SH-SY5Y (cell line): ENCODE results near the gene MITF.

ENCODE experiments used
- GATA2 ChIP-seq: IDR thresholded peaks from 2 replicates; pipeline ENCODE4 v1.6.1; 2011; ENCODE audit warnings: mild to moderate bottlenecking, low read depth, low read length
- GATA3 ChIP-seq: IDR thresholded peaks from 2 replicates; pipeline ENCODE4 v1.6.1; 2011; ENCODE audit warnings: low read depth, mild to moderate bottlenecking, low read length, moderate library complexity

DNA sequence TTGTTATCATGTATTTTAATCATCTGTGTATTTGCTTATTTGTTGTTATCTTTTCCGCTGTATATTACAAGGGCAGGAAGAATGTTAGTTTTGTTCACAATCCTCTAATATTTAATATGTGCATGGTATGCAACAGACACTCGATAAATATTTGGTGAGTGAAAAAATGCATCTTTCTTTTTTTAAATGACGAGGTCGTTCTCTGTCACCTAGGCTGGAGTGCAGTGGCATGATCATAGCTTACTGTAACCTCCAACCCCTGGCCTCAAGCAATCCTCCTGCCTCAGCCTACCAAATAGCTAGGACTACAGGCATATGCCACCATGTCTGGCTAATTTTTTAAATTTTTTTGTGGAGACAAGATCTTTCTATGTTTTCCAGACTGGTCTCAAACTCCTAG lies 66.2 kb downstream of the MITF start:
- no peak for TF ChIP-seq GATA2
- no peak for TF ChIP-seq GATA3
